Activated CD4-positive, CD25-positive, alpha-beta regulatory T cell (primary cell): ENCODE data around the gene IQSEC1.

Source experiments
- DNase-seq, 4 experiments: peaks; one replicate each; lab custom pipeline; 2025; lab: John Stamatoyannopoulos, UW

IQSEC1 gene

DNA sequence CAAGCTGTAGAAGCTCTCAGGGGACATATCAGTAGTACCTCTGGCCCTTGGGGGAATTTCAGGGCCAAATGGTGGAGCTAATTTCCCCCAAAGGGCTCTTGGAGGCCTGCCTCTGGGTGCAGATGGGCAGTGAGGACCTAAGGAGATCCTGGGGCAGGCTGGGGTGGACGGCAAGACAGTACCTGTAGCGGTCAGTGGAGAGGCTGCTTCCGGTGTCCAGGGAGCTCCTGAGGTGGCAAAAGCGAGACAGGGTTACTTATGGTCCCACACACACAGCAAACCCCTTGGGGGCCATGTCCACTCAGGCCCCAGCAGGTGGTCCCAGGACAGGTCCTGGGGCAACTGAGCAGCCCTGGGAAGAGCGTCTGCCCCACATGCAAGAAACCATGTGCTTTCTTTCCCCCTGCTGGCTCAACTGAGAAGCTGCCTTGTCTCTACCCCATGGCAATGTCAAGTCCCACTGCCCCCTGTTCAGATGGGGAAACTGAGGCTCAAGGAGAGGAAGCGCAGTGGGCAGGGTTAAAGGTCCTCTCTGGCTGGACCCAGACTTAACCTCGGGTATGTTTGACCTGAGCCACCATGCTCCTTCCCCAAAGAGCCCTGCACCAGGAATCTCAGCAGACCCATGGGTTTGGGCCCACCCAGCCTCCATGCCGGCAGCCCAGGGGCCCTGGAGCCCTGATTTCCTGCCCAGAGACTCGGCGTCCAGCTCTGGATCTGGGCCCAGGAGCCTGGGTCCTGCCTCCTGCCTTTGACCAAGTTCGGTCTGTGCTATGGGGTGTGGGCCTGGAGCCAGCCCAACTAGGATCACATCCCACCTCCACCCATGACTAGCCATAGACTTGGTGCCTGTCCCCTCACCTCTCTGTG lies 25.7 kb downstream of the IQSEC1 start:
- no peak for DNase-seq

DNA sequence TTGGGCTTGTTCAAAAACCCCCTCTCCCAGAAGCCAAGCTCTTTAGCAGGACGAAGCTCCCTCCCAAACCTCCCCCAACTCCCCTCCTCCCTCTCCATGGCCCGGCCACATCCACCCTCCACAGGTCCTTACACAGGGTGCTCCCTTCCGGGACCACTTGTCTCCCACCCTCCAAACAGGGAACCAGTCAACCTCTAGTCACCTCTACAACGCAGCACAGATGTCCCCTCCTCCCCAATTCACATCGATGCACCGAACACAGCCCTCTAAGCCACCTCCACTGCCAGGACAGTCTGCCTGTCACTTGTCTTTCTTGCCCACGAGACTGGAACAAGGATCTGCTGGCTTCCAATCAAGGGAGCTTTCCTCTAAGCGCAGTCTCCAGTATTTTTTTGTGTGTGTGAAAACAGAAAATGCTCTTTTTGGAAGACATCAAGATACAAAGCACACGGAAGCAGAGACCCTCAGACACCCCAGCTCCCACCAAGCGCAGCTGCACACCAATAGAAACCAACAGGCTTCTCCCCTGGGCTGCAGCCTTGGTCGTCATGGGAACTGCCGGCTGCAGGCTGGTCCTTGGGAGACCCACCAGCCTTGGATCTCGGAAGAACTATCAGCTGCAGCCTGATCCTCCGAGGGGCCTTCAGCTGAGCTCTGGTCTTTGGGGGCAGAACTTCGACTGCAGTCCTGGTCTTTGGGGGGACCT lies 26.5 kb downstream of the IQSEC1 start:
- no peak for DNase-seq

DNA sequence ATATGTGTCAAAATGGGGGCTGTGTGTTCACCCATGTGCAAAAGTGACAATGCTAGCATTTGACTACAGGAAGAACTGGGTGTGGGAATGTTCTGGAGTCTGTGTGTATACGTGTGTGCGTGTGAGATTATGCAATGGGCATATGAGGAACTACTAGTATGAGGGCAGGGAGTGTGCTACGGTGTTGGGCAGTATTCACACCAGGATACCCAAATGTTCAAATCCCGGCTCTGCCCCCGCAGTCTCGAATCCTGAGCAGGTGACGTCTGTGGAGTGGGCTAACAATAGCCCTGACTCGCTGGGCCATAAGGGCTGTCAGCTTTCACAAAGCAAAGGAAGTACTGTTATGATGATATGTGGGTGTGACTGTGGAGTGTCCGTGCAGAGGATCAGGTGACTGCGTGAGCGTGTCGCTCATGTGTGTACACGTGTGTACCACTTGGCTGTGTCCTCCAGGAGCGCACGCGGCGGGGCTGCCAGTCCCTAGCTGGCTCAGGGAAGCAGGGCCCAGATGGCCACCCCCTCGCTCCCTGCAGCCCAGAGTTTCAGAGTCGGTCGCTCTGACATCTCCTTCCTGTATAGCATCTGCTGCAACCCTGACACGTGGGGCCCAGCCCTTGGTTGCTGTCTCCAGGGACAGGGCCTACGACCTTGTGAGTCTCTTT lies 27.2 kb downstream of the IQSEC1 start:
- no peak for DNase-seq

DNA sequence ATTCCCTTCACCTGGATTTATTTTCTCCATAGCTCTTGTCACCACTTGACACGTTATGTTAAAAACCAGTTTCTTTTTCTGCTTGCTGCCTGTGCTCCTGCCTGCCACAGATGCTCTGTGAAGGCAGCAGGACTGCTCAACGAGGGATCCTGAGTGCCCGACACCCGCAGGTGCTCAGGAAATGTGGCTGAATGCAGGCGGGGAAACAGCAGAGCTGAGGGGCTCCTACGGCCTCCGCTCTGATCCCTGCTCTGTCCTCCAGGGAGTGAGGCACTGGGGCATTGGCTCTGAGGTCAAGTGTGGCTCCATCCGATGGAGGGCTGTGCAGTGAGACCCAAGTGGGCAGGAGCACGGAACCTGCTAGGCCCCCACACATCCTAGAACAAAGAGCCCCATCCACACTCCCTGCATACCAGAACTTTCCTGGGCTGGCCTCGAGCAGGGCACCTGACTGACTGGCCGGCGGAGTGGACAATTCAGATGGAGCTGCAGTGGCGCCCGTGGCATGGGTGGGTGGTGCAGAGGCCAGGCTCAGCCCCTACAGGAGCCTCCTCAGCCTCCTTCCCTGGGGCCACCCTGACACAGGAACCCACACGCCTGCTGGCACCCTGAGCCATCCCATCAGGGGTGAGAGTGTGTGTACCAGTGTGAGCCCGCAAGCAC lies 27.9 kb downstream of the IQSEC1 start:
- no peak for DNase-seq

DNA sequence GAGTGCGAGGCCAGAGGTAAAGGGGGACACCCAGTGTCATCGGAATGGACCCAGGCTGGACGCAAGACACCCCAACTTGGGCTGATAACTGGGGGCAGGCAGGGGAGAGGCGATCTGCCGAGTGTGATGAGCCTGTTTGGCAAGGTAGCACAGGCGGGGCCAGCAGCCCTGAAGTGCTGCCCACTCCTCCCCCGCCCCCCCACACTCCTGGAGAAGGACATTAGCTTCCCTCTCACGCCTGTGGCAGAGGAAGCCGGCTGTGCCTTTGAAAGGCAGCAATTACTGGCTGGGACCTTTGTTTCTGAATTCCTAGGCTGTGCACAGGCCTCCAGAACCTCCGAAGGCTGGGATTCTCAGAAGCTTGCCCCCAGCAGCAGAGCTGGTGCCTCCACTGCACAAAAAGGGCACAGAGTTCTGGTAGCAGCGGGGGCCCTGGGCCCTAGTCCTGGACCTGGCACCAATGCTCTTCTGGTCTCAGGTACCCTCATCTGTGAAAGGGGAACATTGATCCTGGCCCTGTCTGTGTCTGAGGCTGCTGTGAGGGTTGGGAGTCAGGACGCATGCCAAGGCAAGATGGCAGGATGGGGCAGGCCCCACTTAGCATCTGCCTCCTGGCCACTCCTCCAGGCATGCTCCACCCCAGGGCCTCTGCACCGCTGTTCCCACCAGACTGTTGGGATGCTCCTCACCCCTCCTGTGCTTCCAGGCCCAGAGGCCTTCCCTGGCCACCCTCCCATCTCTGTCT lies 28.6 kb downstream of the IQSEC1 start:
- DNase-seq = no peak

DNA sequence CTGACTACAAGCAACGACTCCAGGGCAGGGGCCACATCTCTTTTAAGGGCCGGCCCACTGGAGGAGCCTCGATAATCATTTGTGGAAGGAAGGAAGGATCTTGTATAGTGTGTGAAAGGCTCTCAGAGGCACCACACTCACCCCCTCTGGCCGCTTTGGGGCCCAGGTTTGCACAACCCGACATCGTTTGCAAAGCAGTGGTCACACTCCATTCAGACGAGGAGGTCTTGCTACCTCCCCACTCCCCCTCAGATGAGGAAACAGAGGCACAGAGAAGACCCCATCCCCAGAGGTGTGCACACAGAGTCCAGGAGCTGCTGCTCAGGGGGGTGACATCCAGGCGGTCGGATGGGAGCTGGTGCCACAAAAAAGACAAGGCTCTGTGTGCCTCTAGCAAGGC lies 29.6 kb downstream of the IQSEC1 start:
- DNase-seq = no peak

DNA sequence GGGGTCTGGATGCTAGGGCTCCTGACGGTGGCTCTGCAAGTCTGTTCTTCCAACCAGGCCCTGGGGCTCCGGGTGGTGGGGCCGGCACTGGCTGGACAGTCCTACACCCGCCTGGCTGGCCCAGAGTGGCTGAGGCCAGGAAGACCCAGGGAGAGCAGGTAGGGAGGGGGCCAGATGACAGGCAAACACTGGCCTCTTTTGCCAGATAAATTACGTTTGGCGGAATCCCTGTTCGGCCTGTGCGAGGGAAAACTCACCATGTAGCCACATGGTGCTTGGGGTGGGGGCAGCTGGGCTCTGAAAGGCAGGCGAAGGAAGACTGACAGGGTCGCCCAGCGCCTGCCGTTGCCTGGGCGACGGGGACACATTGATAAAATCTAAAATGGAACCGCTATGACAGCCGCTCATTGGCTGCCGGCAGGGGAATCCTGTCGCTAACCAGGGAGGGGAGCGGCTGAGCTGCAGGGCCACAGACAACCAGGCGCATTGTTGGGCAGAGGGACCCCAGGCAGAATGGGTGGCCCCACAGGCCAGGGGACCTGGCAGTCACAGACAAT lies 30.4 kb downstream of the IQSEC1 start:
- DNase-seq = no peak

DNA sequence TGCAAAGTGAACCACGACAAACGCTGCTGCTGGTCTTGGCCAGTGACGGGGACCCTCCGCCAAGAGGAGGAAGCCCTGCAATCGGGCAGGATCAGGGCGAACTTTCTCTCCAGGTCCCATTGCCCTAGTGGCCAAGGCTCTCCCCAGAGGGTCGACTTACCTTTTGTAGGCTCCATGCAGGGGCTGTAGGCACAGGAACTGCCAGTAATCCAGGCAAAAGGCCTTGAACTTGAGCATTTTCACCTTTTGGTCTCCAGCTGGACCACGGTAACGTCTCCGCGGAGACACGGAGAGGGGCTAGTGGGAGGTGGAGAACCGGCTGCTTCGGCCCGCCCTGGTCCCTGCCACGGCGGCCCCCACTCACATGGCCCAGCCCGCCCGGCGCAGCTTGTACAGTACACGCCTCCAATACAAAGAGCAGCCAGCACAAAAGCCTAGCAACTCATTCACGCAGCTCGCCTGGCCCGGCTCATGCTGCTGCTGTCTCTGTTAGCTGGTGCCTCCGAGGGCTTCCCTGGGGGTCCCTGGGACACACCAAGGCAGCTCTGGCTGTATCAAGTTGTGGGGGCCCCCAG lies 31.0 kb downstream of the IQSEC1 start:
- no peak for DNase-seq

DNA sequence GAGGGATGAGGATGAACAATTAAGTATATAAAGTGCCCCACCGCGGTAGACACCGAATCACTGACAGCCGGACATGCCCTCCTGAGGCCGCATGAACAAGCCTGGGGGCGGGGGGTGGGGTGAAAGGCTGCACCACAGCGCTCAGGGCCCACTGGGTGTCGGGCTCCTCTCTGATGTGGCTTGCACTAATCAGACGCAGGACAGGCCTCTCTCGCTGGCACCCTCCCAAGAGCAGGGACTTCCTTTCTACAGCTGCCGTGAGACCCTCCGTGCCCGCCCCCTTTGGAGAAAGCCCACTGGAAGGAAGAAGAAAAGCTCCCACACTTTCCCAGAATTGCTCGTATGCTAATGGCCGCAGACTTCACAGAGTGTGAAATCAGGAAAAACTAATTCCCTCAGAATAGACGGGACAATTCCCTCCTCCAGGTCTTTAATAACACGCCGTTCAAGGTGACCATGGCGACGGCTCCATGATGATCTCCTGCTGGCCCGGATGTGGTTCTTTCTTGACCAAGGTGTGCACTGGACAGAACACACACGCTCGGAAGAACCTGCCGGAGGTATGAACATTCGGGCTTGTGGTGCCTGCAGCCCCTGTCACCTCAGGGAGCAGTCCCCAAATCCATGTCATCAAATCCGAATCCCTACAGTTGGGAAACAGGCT lies 32.0 kb downstream of the IQSEC1 start:
- no peak for DNase-seq

DNA sequence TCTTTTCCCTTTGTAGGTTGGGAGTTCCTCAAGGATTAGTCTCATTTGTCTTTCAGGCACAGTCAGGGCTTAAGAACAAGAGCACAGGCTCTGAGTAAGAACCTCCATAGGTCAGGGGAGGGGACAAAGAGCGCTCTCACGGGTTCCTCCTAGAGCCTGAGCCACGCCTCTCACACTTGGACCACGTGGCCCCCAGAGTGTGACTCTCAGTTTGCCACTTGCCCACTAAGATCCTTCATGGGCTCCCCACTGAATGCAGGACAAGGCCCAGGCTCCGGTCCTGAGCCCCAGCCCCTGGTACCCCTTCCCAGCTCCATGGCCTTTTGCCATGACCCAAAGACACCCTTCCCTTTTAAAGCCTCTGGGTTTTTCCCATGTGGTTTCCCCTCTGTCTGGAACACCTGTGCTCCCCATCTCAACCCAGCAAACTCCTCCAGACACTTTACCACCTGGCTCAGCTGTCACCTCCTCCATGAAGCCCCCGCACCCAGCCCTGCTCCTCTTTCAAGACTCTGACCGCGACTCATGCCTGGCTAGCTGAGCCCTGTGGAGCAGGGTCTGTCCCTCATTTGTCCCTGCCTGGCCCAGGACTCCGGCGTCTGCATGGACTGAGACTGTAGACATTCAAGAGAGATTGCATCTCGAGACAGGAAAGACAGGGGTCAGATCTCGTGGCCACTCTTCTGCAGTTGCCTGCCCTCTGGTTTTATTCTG lies 32.7 kb downstream of the IQSEC1 start:
- no peak for DNase-seq

DNA sequence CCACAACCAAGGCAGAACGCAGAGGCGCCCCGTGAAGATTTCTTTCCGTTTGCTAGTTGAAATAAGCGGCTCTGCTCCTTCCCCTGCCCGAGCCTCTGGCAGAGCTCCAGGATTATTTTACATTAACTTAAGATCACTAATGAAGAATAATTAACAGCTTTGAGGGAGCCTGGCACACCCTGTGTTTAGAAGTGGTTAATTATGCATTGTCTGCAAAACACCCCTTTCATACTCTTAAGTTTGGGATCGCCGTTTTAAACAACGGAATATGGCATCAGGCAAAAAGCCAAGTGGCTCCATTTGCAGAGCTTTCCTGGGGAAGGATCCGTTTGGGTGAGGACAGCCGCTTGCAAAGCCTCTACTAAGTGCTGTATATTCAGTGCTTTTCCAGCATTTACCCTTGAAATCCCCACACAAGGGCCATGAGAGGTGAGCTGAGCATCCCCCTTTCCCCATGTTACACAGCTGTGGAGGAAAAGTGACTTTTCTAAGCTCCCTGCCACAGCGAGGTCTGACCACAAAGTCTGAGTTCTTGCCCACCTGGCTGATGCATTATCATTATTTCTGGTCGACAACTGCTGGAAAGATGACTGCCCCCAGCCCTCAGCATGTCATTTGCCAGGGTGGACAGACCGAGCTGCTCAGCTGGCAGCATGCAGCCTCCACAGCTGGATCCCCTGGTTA lies 33.9 kb downstream of the IQSEC1 start:
- no peak for DNase-seq

DNA sequence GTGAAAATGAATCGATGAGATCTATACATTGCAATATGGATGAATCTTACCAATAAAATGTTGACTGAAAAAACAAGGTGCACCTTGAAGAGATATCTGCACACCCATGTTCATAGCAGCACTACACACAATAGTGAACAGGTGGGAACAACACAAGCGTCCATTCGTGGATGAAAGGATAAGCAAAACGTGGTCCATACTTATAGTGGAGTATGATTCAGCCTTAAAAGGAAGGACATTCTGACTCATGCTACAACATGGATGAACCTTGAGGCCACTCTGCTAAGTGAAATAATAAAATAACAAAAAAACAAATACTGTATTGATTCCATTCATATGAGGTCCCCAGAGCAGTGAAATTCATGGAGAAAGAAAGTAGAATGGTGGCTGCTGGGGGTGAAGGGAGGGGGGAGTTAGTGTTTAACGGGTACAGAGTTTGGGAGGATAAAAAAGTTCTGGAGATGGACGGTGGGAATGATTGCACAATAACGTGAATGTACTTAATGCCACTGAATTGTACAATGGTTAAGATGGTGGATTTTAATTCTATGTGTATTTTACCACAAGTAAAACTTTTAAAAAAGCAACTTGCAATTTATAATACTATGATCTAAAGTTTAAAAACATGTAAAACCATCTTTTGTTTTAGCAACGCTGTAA lies 35.6 kb downstream of the IQSEC1 start:
- DNase-seq = no peak

DNA sequence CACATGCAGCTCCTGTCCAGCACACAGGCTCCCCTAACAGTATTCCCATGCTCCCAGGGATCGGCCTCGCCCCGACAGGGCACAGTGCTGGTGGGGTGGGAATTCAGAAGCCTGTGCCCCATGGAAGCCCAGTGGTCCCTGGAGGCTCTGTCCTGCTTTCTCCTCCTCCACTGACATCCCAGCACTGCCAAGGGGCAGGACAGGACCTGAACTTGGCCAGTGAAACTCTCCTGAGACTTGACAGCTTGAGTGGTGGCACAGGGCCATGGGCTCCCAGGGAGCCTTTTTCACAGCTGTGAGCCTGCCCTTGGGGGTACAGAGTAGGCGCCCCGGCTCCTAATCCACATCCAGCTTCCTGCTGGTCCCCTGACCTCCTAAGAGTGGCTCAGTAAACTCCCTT lies 38.4 kb downstream of the IQSEC1 start:
- no peak for DNase-seq

DNA sequence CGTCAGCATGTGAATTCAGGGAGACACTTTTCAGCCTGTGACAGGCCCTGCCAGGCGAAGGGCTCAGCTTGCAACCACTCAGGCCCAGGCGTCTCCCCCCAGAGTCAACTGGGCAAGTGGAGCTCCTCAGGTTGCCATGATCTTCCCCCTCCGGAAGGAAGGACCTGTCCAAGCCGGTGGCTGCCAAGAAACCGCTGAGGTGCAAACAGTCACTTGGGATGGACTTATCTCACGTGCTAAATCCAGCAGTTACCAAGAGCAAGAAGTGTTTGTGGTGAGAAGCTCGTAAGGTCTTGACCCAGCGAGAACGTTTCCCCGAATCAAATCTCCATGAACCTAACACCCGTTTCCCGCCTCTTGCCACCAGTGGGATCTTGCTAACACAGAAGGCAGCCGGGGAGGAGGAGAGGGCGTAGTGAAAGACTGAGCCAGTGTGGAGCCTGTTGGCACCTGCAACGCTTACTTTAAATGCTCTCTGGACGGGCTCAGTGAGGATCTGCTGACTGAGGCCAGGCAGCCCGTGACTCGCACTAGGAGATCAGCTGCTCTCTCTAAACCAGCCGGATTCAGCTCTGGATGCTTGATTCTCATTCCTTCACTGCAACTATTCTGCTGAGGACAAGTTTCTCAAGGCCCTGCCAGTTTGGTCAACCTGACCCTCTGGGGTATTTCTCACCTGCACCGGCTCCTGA lies 39.0 kb downstream of the IQSEC1 start:
- DNase-seq = no peak

DNA sequence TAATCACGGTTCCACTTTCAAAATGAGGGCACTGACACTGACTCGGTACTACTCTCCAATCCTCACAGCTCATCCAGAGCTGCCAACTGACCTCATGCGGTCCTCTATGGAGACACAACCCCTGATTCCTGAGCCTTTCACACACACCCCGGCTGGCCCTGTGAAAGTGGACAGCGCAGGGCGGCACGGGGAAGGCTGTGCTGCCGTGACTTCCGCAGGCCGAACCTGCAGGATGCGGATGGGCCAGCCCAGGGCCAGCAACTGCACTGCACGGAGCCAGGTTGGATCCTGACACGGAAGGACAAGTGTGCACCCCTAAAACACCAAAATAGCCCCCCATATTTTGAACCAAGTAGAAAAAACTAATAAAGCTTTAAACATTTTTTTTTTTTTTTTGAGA lies 41.0 kb downstream of the IQSEC1 start:
- DNase-seq = no peak

DNA sequence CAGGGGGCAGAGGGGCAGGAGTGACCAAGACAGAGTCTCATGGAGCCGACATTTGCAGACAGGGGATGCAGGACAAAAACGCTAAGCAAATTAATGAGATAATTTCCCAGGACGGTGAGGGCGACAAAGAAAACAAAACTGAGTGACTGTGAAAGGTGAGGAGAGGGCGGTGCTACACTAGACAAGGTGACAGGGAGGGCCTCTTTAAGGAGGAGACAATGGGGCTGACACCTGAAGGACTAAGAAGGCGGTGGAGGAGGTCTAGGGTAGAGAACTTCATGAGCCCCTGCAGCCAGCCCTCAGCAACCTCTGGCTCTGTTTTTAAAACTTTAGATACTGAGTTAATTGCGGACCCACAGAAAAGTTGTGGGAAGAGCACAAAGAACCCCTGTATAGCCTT lies 41.6 kb downstream of the IQSEC1 start:
- DNase-seq = no peak

DNA sequence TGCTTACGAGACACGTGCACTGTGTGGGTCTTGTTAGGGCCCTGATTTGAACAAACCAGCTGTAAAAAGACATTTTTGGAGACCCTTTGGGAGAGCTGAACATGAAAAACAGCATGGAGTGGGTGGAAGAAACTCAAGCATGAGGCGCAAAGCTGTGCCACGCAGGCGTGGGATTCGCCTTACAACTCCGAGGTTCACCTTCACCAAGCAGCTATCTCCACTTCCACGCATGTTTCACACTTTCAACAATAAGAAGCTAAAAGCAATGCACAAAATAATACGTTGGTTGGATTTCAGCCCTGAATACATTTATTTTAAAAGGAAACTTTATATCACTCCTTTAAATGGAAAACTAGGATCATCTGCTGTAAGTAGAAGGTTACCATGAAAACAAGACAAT lies 42.5 kb downstream of the IQSEC1 start:
- DNase-seq = no peak
